Endodermal cell (in vitro differentiated cells): ENCODE data around the gene NRXN3. TPM values are rescaled to one million over a fixed set of nuclear protein-coding genes. Genes with fewer than 3 reads are reported as not detected.

ENCODE experiments used
- DNase-seq: peaks from one replicate; pipeline ENCODE4 v3.0.0-alpha.2; 2017
- H3K27ac ChIP-seq: 2 replicates; pipeline ENCODE4 v1.5.1; 2013; ENCODE audit warnings: mild to moderate bottlenecking, low read depth, low read length, moderate library complexity
- H3K27me3 ChIP-seq: 2 replicates; pipeline ENCODE4 v1.6.1; 2013; ENCODE audit warnings: mild to moderate bottlenecking, low read length, moderate library complexity; ENCODE audit not compliant: insufficient read depth, control insufficient read depth, poor library complexity, severe bottlenecking
- H3K36me3 ChIP-seq: 2 replicates; pipeline ENCODE4 v1.7.0; 2013; ENCODE audit warnings: mild to moderate bottlenecking, low read length, moderate library complexity; ENCODE audit not compliant: control insufficient read depth, insufficient read depth
- H3K4me1 ChIP-seq: one replicate; pipeline ENCODE4 v1.7.0; 2013; ENCODE audit warnings: low read length; ENCODE audit not compliant: control insufficient read depth, insufficient read depth
- H3K4me3 ChIP-seq: 2 replicates; pipeline ENCODE4 v1.5.1; 2013; ENCODE audit warnings: mild to moderate bottlenecking, low read length, moderate library complexity
- H3K9ac ChIP-seq: 2 replicates; pipeline ENCODE4 v1.6.1; 2013; ENCODE audit warnings: mild to moderate bottlenecking, low read length, moderate library complexity; ENCODE audit not compliant: poor library complexity, severe bottlenecking; ENCODE audit errors: extremely low read depth
- H3K9me3 ChIP-seq: 2 replicates; pipeline ENCODE4 v1.6.1; 2013; ENCODE audit warnings: mild to moderate bottlenecking, low read length, moderate library complexity; ENCODE audit not compliant: control insufficient read depth
- H3K27ac Mint-ChIP-seq: 2 replicates; pipeline ENCODE4 v1.8.0; 2020; ENCODE audit warnings: mixed read lengths
- H3K27me3 Mint-ChIP-seq: 2 replicates; pipeline ENCODE4 v1.8.0; 2021; ENCODE audit warnings: mild to moderate bottlenecking, mixed read lengths; ENCODE audit not compliant: insufficient read depth
- H3K36me3 Mint-ChIP-seq: 2 replicates; pipeline ENCODE4 v1.8.0; 2020; ENCODE audit warnings: low read depth, mixed read lengths
- H3K4me1 Mint-ChIP-seq: 2 replicates; pipeline ENCODE4 v1.8.0; 2020; ENCODE audit warnings: mixed read lengths
- H3K4me3 Mint-ChIP-seq: 2 replicates; pipeline ENCODE4 v1.8.0; 2020; ENCODE audit warnings: mild to moderate bottlenecking, moderate library complexity, mixed read lengths
- H3K9me3 Mint-ChIP-seq: 2 replicates; pipeline ENCODE4 v1.8.0; 2020; ENCODE audit warnings: mild to moderate bottlenecking, mixed read lengths
- CTCF ChIP-seq: fragments of 200-600 bp; sonication (generic); conservative IDR thresholded peaks from 2 replicates; pipeline ENCODE4 v1.5.0; 2021; ENCODE audit warnings: antibody characterized with exemption, mild to moderate bottlenecking
- WGBS, 2 experiments: methylation state at CpG; one replicate each; pipeline versions ENCODE4 v1.1.5 to v1.1.7; 2013; ENCODE audit warnings: missing lambda C conversion rate in 2 of 2, mixed read lengths in 1 of 2; ENCODE audit not compliant: insufficient coverage in 1 of 2, insufficient read length in 1 of 2; 5-methylcytosine and 5-hydroxymethylcytosine counted together
- total RNA-seq, 2 donors: library from RNA; stranded (reverse); fragmentation: NEBNext Ultra II Directional in 1 of 2; extraction: Animal tissue kit (Norgen Biotek cat#: 25700) in 1 of 2; gene quantifications; 2 replicates in 1 of 2; 3 replicates in 1 of 2; pipeline ENCODE4 v1.2.1, GENCODE V29; 2021

The NRXN3 gene
- total RNA-seq, 2 donors from 2014 or later, result 20.9 to 21.4 TPM

- no peak overlapping the region for H3K4me3 ChIP-seq
- H3K36me3 ChIP-seq, result no peaks in the 10 kb centered on the region
- no peak for TF ChIP-seq CTCF
- Mint-ChIP-seq H3K36me3 (no peaks in the 10 kb centered on the region), H3K9me3 (no peaks in the 10 kb centered on the region), H3K4me1 (no peaks in the 10 kb centered on the region), H3K27me3 (no peaks in the 10 kb centered on the region), H3K27ac (no peak overlapping the region), H3K4me3 (no peak overlapping the region)
- no peaks in the 10 kb centered on the region for H3K4me1 ChIP-seq
- no peak overlapping the region for H3K9ac ChIP-seq
- 92 to 93% methylated on average over 2 of the region's 2 CpGs for WGBS, 2 experiments
- H3K27me3 ChIP-seq, result no peaks in the 10 kb centered on the region
- no peak overlapping the region for H3K27ac ChIP-seq
- DNase-seq, result no peak
- no peaks in the 10 kb centered on the region for H3K9me3 ChIP-seq
Observed at GRCh38 chr14:78823516-78823915, 653.3 kb downstream of the NRXN3 start.

GRCh38 chr14:78829274-78829673, 659.1 kb downstream of the NRXN3 start:
- H3K27me3 Mint-ChIP-seq, result no peaks in the 10 kb centered on the region
- DNase-seq, result no peak
- no peaks in the 10 kb centered on the region for H3K9me3 Mint-ChIP-seq
- H3K36me3 Mint-ChIP-seq, result no peaks in the 10 kb centered on the region
- TF ChIP-seq CTCF, result no peak
- H3K4me1 ChIP-seq, result no peaks in the 10 kb centered on the region
- WGBS, 2 experiments, result 100% methylated on average over 1 of the region's 1 CpG; no CpG with 5 or more reads in 1 of the 2 experiments
- H3K4me3 ChIP-seq, result no peak overlapping the region
- H3K4me1 Mint-ChIP-seq, result no peaks in the 10 kb centered on the region
- no peak overlapping the region for H3K4me3 Mint-ChIP-seq
- no peaks in the 10 kb centered on the region for H3K27me3 ChIP-seq
- H3K9ac ChIP-seq, result no peak overlapping the region
- H3K36me3 ChIP-seq, result no peaks in the 10 kb centered on the region
- no peaks in the 10 kb centered on the region for H3K9me3 ChIP-seq
- no peak overlapping the region for H3K27ac ChIP-seq
- no peak overlapping the region for H3K27ac Mint-ChIP-seq

GRCh38 chr14:78834766-78835451, 664.7 kb downstream of the NRXN3 start:
- H3K4me3 Mint-ChIP-seq, result no peak overlapping the region
- H3K4me3 ChIP-seq, result no peak overlapping the region
- no peaks in the 10 kb centered on the region for H3K9me3 ChIP-seq
- TF ChIP-seq CTCF, result no peak
- H3K9me3 Mint-ChIP-seq, result no peaks in the 10 kb centered on the region
- 88 to 95% methylated on average over 9 to 12 of the region's 12 CpGs for WGBS, 2 experiments
- peaks cover 3% of the 10 kb centered on the region for H3K4me1 Mint-ChIP-seq
- no peak overlapping the region for H3K27ac Mint-ChIP-seq
- no peak for DNase-seq
- H3K36me3 Mint-ChIP-seq, result no peaks in the 10 kb centered on the region
- no peak overlapping the region for H3K9ac ChIP-seq
- H3K4me1 ChIP-seq, result no peaks in the 10 kb centered on the region
- H3K36me3 ChIP-seq, result no peaks in the 10 kb centered on the region
- no peaks in the 10 kb centered on the region for H3K27me3 ChIP-seq
- peaks cover 12% of the 10 kb centered on the region for H3K27me3 Mint-ChIP-seq
- no peak overlapping the region for H3K27ac ChIP-seq
